Stimulated activated CD8-positive, alpha-beta memory T cell treated with anti-CD3 and anti-CD28 coated beads, Interleukin-12 subunit alpha, Interleukin-12 subunit beta, amount 100 ng/mL, for 4 hours (primary cell): ENCODE measurements around the gene S100A3.

Experiments used
- DNase-seq: peaks from one replicate; pipeline ENCODE4 v3.0.0-alpha.2; 2020; ENCODE audit warnings: low read depth

The S100A3 gene

GRCh38 chr1:153547560-153548551 is 1.2 kb downstream of the S100A3 start:
- no peak for DNase-seq

DNA sequence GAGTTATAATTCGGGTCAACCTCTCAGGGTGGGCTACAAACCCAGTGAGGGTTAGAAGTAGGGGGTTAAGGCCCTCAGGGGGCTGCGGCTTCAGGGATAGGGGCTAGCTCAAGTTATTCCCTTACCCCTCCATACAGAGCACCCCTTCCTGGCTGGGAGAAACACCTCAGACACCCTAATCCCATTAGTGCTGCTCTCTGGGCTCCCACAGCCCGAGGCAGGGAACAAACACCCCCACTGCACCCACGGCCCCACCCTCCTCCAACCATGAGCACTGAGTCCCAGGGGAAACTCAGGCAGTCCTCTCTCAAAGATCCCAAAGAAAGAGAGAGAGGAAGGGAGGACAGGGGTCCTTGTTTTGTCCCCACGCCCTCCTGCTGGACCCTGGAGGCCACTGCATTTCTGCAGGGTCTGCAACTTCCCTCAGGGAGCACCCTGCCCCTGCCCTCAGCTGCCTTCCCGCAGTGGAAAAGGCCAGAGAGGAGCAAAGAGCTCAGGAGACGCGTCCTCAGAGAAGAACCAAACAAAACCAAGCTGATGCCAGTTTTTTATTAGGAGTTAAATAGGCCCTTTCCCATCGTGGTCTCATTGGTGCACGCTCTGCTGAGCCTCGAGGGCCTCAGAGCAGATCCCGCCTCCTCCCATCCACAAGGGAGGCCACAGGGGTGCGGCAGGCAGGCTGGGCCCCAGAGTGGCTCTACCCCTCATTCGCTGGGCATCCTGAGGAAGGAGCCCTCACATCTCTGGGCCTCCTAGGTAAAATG is 2.1 kb downstream of the S100A3 start:
- DNase-seq: no peak

DNA sequence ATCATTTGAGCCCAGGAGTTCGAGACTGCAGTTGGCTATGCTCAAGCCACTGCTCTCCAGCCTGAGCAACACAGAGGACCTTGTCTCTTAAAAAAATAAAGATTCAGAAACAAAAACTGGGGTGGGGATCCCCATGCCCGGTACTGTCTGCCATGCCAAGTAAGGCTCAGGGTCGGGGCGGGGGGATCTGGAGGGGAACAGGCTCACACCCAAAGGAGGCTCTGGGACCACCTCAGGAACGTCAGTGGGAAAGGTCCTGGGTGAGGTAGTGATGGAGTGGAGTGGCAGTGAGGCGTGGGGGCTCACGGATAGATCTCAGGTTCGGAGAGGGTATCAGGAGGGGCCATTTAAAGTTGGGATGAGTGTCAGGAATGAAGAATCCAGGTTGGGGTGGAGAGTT is 2.7 kb downstream of the S100A3 start:
- DNase-seq: no peak

DNA sequence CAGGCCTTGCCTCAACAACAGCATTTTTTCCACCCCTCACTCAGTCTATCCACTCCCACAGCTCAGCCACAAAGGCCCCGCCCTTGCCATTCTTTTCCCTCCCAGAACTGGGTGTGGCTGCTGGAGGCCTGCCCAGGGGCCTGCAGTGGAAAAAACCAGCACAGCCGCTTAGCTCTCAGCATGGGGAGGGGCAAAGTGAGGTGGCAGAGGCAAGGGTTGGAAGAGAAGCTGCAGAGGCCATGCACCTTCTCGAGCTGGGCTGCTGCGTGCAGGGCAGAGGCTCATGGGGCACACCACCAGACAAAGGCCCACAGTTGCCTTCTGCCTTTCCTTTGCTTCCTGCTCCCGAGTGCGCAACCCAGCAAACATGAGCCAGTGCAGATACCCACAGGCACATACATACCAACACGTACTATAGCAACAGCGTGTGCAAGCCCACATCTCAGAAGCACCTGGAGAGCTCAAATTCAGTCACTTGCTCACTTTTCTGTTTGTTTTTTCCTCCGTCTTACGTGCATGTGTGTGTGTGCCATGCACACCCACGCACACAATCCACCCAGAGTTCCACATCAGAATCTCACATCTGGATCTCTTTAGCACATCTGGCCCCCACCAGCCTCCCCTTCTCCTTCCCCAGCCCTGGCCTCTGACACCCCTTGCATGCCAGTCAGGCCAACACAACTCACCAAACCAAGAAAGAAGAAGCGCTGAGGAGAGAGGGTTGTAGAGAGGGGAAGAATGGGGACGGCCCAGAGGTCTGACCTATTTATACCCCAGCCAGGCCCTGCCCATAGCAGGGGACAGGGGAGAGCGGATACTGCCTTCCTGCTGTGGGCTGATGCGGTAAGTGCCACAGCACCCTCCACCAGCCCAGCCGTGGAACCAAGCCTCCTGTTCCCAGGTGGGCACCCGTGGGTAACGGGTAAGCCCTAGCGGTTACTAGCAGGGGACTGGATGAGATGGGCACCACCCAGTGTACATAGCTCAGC is 3.7 kb downstream of the S100A3 start, which contains the start of gene S100A4:
Gene S100A4 (minus strand): TSS at position 740 of the 989 bp plus-strand sequence. CDS start 1,012 bp downstream, outside the sequence.
- peak; percentile 76 for DNase-seq

GRCh38 chr1:153544453-153545066 is 4.5 kb downstream of the S100A3 start:
- DNase-seq: no peak

DNA sequence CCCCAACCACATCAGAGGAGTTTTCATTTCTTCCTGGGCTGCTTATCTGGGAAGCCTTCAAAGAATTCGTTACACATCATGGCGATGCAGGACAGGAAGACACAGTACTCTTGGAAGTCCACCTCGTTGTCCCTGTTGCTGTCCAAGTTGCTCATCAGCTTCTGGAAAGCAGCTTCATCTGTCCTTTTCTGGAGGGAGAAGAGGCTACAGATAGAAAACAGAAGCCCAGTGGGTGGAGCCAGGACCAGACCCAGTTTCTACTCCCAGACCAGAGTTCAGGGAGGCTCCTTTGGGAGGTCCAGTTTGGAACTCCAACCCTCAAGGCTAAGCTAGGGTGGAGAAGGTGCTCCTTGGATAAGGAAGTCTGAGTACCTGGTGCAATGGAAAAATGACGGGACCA is 5.3 kb downstream of the S100A3 start:
- DNase-seq: no peak

DNA sequence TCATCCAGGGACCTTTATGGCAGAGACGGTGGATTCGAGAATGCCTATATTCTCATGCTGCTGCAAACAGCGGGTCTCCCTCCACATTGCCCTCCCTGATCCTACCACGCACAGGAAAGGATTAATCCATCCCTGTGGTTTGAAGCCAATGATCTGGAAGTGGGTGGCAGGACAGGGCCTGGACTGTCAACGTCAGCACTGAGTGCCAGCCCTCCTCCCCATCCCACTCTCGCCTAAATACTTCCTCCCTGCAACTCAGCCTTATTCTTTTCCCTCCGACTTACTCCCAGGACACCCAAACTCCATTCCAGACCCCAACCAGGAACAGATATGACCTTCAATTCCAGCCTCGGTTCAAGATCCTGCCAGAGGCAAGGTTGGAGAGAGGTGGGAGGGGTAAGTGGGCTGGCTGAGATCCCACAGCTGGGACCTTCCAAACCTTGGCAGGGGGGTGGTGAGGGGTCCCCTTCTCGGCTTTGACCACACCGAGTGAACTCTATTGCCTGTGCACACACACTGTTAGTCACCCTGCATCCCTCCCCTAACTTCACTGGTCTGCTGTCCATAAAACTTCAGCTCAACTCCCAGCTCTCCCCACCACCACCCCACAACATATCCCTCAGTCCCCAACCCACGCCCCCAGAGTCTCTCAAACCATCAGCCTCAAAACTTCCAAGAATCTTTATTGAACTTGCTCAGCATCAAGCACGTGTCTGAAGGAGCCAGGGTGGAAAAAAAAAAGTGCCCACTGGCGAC is 5.9 kb downstream of the S100A3 start:
- no peak for DNase-seq

DNA sequence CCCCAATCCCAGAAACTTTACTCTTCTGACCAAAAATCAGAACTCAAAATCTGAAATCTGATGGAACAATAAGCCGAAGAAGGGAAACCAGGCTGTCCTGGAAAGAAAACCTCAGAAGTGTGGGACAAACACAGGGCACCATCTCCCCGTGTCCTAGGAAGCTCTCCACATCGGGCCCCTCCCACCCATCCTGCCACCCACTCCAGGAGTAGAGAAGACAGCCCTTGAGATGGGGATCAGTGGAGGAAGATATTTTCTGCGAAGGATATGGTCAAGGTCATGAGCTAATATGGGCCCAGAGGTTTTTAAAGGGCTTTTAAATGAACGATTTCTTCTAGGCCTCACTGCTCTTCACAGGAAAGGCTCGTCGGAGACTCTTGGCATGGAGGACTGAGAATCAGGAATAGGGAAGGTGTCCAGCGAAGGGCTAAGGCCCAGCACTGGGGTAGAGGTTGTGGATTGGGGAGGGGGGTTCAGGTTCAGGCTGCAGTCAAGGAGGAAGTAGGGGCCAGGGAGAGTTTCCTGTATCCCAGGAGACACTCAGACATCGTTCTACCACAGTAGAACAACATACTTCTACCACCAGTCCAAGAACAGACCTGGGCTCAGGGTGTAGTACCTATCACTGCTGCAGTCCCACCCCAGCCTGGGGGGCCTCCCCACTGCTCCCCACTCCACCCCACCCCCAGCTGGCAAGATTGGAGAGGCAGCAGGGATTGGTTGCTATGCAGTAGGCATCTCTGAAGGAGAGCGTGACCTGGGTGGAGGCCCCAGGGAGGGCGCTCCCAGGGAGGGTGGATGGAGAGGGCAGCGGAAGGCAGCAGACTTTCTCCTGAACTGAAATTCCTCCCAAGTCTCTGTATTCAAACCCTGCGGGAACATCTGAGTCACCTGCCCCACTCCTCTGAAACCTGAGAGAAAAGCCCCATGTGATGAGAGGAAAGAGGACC is 7.1 kb downstream of the S100A3 start:
- no peak for DNase-seq

- peak; percentile 30 for DNase-seq
Measured at GRCh38 chr1:153540394-153541361, 8.4 kb downstream of the S100A3 start, which contains the start of gene S100A5. S100A5 (minus strand) TSS chr1:153540934; CDS start chr1:153540191, 743 bp downstream.

GRCh38 chr1:153539395-153540093 is 9.5 kb downstream of the S100A3 start:
- no peak for DNase-seq

GRCh38 chr1:153538315-153538821 is 10.7 kb downstream of the S100A3 start:
- DNase-seq: no peak

DNA sequence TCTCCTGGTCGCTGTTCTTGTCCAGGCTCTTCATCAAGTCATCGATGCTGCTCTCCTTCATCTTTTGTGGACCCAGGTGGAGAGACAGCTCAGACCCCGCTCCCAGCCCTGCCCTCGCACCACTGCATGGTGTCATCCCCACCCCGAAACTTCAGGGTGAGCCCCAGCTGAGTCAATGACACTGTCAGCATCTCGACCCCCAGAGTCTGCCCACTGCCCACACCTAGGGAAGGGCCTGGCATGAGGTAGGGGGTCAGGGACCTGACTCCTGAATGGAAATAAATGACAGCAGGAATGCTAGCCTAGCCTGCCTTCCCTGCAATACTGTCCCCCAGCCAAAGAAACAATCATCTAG is 11.7 kb downstream of the S100A3 start:
- DNase-seq: no peak

GRCh38 chr1:153536671-153537375 is 12.2 kb downstream of the S100A3 start:
- DNase-seq: no peak

GRCh38 chr1:153536012-153536670 is 12.9 kb downstream of the S100A3 start:
- DNase-seq: peak; percentile 69

- no peak for DNase-seq
Measured at GRCh38 chr1:153535242-153536011, 13.6 kb downstream of the S100A3 start, which contains the start of gene S100A6. S100A6 (minus strand) TSS chr1:153535991; CDS start chr1:153535339, 652 bp downstream.
